Dermis microvascular lymphatic vessel endothelial cell (primary cell): ENCODE results near the gene DLST. TPM values are rescaled to one million over a fixed set of nuclear protein-coding genes. Genes with fewer than 3 reads are reported as not detected.

Source experiments
- DNase-seq, 2 donors: peaks; one replicate each; pipeline versions ENCODE4 v3.0.0 to v3.0.0-alpha.2; 2010; ENCODE audit warnings: low read depth in 2 of 2
- total RNA-seq: library from RNA; depleted of rRNA; stranded (reverse); fragments of >200 nt; gene quantifications from 2 replicates; pipeline ENCODE4 v1.2.1, GENCODE V29; 2014

The DLST gene
- total RNA-seq, 1 donor from 2014 or later: 41.5 TPM

GRCh38 chr14:74860899-74861733 is 20.6 kb upstream of the DLST start:
- peak; percentile 76 to 86 for DNase-seq

DNA sequence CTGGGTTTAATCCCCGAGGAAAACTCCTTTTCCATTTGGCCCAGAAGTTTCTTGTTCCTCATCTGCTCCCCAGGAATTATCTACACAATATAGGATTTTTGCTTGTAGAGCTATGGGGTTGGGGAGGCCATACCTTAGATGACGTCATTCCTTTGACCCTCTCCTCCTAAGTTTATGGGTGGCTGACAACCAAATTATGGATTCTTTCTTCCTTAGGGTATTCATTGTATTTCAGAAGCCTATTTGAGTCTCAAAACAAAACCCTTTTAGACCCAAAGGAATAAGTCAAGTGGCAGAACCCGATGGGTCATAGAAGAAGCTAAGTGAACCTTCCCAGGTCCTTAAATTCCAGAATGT is 20.0 kb upstream of the DLST start:
- DNase-seq: no peak

DNA sequence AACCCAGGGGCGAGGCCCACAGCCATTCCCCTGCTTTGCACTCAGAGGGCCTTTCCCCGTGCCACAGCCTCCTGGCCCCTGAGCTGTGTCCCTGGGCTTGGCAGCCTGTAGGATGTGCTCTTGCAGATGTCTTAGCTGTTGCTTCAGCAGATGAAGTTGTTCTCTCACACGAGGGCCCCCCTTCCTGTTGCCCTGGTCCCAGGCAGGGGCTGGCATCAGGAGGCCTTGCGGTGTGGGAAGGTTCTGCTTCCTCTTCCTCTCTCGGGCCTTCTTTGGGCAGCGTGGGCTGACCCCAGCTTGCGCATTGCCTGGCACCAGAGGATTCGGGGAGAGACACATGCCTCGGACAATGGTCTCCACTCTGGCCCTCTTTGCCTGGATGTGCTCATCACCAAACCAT is 18.4 kb upstream of the DLST start:
- no peak for DNase-seq

GRCh38 chr14:74864198-74864597 is 17.5 kb upstream of the DLST start:
- DNase-seq: no peak

- DNase-seq: no peak
Measured at GRCh38 chr14:74865156-74865555, 16.6 kb upstream of the DLST start.

- DNase-seq: no peak
Measured at GRCh38 chr14:74866708-74867389, 14.9 kb upstream of the DLST start.

- peak; percentile 55 to 72 for DNase-seq
Measured at GRCh38 chr14:74867673-74868072, 14.0 kb upstream of the DLST start.

GRCh38 chr14:74868739-74869138 is 13.0 kb upstream of the DLST start:
- no peak for DNase-seq

GRCh38 chr14:74871819-74872218 is 9.9 kb upstream of the DLST start:
- no peak for DNase-seq

DNA sequence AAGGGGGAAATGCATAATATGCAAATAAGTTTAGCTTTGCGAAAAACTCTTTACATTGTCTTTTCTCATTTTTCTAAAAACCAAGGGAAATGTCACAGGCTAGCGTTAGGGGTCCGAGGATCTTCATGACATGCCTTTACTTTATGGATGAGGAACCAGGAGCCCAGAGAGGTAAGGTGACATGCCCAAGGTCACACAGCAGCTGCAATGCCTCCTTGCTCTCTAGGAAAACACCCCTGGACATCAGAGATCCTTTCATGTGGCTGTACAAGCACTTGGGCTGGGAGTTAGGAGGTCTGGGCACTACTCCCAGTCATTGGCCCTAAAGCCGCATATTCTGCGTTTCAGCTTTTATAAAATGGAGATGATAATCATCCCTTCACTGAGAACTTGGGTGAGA is 6.5 kb upstream of the DLST start:
- DNase-seq: no peak

DNA sequence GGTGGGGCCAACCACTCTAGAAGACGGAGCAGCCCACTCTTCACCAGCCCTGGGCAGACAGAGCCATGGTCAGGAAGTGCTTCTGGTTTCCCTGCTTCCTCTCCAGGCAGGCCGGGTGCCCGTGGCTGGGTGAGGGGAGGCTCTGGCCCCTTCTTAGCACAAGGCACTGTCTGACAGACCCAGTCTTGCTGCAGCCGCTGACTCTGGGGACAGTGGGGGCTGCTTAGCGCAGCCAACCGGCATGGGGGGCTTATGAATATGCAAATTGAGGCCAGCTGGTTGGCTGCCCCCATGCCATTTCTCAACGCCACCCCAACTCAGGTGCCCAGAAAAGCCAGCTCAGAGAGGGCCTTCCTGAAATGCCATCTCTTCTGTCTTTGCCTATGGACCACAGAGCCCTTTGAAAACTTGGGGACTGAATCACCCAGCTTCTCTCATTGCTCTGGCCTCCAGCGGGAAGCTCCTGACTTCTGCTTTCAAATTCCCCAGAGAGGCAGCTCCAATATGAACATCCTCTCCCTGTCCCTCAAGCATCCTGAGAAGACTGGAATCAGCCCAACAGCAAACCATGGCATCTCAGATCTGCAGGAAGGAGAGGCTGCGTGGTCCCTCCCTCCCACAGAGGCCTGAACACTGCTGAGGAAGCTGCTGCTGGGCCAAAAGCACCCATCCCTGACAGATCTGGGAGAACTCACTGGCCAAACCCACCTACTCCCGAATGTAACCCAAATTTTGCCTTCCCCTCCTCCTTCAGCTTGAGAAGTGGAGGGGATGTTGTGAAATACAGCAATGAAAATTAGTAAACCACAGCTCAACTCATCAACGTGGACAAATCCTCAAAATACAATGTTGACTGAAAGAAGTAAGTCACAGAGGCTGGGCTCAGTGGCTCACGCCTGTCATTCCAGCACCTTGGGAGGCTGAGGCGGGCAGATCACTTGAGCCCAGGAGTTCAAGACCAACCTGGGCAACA is 5.5 kb upstream of the DLST start, which contains the start of gene PROX2:
Gene PROX2, minus strand, starts transcription at position 205 of the 973 bp plus-strand sequence. CDS start 12,311 bp downstream, outside the sequence.
- DNase-seq: peak in 1 of 2 donors; percentile 23

- DNase-seq: no peak
Measured at GRCh38 chr14:74879427-74880182, 2.1 kb upstream of the DLST start.

DNA sequence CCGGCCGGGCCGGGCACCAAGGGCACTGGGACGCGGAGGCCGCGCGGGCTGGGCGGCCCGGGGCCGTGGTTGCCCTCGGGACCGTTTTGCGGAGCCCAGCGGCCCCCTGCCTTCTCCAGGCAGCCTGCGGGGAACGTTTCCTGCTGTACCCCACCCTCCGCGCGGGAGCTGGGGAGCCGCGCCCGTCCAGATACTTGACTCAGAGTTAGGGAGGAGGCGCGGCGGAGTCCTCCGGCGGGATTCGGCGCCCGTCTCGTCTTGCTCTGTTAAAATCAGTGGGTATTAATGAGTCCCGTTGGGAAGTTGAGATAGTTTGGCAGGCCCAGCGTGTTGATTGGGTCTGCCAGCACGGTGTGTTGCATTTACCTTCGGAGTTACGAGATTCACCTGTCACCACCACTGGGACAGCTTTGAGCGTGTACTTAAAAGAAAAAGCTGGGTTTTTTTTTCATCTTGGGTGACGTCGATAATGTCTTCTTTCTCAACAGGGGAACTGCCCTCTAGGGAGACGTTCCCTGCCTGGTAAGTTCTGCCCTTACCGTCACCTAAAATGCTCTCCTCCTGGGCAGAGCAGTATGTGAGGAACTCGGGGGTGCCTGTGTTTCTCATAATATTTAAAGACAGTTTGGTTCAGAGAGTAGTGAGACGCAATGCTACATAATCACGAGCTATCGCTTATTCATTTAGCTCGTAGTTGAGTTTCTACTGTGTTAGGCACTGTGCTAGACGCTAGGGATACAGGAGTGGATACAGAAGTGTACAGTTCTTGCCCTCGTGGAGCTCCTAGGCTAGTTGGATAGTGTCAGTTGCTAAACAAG is 596 bp downstream of the DLST start:
- DNase-seq: peak in 1 of 2 donors; percentile 53

DNA sequence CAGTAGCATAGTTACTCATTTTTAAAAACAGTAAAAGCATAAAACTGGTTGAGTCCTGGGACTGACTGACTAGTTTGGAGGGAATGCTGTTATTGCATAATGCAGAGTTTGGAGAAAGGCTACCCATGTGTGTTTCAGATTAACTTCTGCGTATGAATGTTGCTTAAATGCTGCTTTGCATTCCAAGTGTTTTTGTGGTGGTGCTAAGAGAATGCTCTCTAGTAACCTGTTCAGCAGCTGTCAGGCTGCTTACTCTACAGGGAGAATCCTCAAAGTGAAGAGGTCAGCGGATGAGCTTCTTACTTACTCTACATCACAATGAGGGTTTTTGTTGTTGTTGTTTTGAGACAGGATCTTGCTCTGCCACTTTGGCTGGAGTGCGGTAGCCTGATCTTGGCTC is 4.3 kb downstream of the DLST start:
- DNase-seq: no peak

DNA sequence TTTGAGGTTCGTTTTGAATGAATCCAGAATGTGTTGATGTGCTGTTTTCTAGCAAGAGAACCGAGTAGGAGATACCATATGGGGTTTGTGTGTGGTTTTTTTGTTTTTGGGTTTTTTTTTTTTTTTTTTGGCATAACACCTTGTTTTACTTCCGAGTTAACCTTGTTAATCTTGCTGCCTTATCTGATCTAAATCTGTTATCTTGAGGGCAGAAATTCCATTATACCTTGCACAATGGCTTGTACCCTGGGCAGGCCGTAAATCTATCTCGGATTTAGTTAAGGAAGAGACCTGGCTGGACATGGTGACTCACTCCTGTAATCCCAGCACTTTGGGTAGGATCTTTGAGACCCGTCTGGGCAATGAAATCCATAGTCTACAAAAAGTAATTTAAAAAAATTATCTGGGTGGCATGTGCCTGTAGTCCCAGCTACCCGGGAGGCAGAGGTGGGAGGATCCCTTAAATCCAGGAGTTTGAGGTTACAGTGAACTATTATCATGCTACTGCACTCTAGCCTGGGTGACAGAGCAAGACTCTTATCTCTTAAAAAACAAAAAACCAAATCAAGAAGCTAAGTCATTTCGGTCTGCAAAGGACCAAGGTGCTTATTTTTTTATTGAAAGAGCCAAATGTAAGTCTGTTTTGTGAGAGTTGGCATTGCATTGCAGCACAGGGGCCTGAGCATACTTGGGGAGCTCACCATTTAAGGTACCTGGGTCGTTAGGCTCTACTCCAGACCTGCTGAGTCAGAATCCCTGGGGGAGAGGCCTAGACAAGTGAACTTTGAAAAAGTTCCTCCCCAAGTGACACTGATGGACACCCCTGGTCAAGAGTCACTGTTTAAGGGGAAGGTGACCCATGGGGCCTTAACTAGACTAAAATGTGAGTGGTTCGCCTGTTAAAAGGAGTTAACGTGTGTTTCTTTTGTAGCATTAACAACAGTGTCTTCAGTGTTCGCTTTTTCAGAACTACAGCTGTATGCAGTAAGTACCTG is 6.7 kb downstream of the DLST start:
- no peak for DNase-seq

GRCh38 chr14:74890262-74890661 is 8.5 kb downstream of the DLST start:
- no peak for DNase-seq

DNA sequence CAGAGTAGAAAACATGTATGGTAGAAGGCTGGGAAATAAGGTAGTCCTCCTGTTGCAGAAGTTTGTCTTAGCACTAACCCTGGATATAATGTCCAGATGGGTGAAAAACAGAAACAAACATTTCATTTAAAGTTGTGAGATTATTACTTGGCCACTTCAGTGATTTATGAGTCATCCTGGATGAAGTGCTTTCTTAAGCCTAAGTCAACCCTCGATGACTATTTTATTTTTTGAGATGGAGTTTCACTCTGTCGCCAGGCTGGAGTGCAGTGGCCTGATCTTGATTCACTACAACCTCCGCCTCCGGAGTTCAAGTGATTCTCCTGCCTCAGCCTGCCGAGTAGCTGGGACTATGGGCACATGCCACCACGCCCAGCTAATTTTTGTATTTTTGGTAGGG is 10.2 kb downstream of the DLST start:
- DNase-seq: no peak

GRCh38 chr14:74892745-74893144 is 11.0 kb downstream of the DLST start:
- DNase-seq: no peak

- DNase-seq: no peak
Measured at GRCh38 chr14:74893614-74894091, 11.9 kb downstream of the DLST start.
